ENCODE measurements around the gene RCSD1.
A peak's percentile ranks its signal among the peaks of the same experiment; 100 is the strongest.

DNA sequence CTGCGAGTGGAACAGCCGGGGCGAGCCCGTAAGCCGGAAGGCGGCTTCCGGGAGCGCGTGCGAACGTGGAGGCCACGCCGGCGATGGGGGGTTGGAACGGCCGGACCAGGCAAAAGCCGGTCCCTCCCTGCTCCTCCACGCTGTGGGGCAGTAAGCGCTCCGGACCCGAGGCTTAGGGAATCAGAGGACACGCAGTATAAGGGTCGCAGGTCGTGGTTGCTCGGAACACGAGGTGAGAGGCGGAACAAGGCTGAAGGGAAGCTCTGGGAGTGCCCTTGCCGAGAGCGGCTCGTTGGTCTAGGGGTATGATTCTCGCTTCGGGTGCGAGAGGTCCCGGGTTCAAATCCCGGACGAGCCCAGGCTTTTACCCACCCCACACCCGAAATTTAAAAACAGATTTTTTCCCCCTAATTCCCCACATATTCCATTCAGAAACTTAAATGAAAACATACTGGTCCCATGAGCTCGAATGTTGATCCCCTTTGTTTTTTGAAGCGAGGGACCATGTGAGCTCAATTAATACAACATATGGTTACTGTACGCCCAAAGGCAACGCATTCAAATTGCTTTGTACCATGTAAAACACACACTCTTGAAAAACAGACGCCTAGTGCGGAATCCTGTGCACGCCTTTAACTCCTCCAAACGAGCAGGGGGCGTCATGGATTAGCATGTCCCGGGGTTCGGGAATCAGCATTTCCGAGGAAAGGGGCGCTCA, 84.6 kb downstream of the RCSD1 start:
- TF ChIP-seq LARP7 (IDR thresholded peaks at IDR 0.05) = peak; percentile 69
- TF ChIP-seq, protein P1, sequence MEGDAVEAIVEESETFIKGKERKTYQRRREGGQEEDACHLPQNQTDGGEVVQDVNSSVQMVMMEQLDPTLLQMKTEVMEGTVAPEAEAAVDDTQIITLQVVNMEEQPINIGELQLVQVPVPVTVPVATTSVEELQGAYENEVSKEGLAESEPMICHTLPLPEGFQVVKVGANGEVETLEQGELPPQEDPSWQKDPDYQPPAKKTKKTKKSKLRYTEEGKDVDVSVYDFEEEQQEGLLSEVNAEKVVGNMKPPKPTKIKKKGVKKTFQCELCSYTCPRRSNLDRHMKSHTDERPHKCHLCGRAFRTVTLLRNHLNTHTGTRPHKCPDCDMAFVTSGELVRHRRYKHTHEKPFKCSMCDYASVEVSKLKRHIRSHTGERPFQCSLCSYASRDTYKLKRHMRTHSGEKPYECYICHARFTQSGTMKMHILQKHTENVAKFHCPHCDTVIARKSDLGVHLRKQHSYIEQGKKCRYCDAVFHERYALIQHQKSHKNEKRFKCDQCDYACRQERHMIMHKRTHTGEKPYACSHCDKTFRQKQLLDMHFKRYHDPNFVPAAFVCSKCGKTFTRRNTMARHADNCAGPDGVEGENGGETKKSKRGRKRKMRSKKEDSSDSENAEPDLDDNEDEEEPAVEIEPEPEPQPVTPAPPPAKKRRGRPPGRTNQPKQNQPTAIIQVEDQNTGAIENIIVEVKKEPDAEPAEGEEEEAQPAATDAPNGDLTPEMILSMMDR (IDR thresholded peaks at IDR 0.05 in 2 of 3, conservative IDR thresholded peaks at IDR 0.05 in 1 of 3; ENCODE audit: control insufficient read depth in 2 of 3, extremely low read depth in 1 of 3, insufficient read depth in 1 of 3, low read depth in 3 of 3, low read length in 3 of 3) = 0 out of 6 replicates have a peak, but pooled peaks of 2 of the 3 experiments have one; percentile 3 to 7
- no peak for TF ChIP-seq ZBTB33 (IDR thresholded peaks at IDR 0.05)
- TF ChIP-seq, protein P2, sequence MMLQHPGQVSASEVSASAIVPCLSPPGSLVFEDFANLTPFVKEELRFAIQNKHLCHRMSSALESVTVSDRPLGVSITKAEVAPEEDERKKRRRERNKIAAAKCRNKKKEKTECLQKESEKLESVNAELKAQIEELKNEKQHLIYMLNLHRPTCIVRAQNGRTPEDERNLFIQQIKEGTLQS (IDR thresholded peaks at IDR 0.05; ENCODE audit: borderline replicate concordance, extremely low read depth, low read depth, low read length) = no peak
- peak; percentile 53; the same call in 1 of the 2 replicates for TF ChIP-seq TAF1 (IDR thresholded peaks at IDR 0.05; ENCODE audit: borderline replicate concordance, low read depth, low read length)
- TF ChIP-seq POLR2AphosphoS5 (IDR thresholded peaks at IDR 0.05; ENCODE audit: low read length) = peak; percentile 74
- peak; percentile 87 for TF ChIP-seq MXI1 (IDR thresholded peaks at IDR 0.05; ENCODE audit: low read depth, low read length)
- no peak; the same call in 1 of the 2 replicates for TF ChIP-seq BRCA1 (IDR thresholded peaks at IDR 0.05; ENCODE audit: low read depth, low read length)
- no peak for TF ChIP-seq RAD21 (IDR thresholded peaks at IDR 0.05; ENCODE audit: insufficient read depth, low read depth, low read length)

All from GM12878 (cell line).